ENCODE results near the gene ZNF626.

- TF ChIP-seq, protein P1, sequence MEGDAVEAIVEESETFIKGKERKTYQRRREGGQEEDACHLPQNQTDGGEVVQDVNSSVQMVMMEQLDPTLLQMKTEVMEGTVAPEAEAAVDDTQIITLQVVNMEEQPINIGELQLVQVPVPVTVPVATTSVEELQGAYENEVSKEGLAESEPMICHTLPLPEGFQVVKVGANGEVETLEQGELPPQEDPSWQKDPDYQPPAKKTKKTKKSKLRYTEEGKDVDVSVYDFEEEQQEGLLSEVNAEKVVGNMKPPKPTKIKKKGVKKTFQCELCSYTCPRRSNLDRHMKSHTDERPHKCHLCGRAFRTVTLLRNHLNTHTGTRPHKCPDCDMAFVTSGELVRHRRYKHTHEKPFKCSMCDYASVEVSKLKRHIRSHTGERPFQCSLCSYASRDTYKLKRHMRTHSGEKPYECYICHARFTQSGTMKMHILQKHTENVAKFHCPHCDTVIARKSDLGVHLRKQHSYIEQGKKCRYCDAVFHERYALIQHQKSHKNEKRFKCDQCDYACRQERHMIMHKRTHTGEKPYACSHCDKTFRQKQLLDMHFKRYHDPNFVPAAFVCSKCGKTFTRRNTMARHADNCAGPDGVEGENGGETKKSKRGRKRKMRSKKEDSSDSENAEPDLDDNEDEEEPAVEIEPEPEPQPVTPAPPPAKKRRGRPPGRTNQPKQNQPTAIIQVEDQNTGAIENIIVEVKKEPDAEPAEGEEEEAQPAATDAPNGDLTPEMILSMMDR (IDR thresholded peaks at IDR 0.05 in 8 of 11, conservative IDR thresholded peaks at IDR 0.05 in 3 of 11), result no peak
- TF ChIP-seq POLR2A (IDR thresholded peaks at IDR 0.05) (no peak), POLR2AphosphoS5 (IDR thresholded peaks at IDR 0.05) (no peak)
Observed at GRCh38 chr19:20640023-20640422, 21.3 kb downstream of the ZNF626 start.
